ENCODE measurements around the gene TRMT10A. TPM values are rescaled to one million over a fixed set of nuclear protein-coding genes. Genes with fewer than 3 reads are reported as not detected.
"Not testable (repeated sequence)": the region's sequence is repeated elsewhere in the genome, so short reads cannot be mapped to it uniquely, and the experiment has no call there.

Gene TRMT10A
- total RNA-seq, 1 experiment from 2014 or later: 6.1 TPM

DNA sequence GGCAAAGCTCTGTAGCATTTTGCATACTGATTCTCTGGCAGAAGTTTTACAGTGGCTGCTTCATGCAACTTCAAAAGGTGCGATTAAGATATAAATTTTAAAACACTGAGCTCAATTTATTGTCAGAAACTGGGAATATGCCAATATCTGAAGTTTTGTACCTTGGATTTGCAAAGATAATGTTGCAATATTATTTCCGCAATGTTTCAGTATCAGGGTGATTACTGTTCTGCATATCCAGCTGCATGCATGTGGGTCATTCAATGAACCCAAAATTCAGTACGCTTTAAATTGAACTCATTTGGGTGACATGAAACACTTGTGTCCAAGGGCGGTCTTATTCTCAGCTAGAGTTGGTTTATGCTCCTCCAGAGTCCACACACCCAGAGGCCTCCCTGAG lies 26.2 kb downstream of the TRMT10A start:
- no TSS peak for BruUV-seq (replicated peaks)
- Histone ChIP-seq H3K4me2 (no peak overlapping the region), H3K4me1 (replicated peaks; ENCODE audit: insufficient read depth) (no peaks in the 10 kb centered on the region), H3K79me2 (ENCODE audit: low read depth) (no peaks in the 10 kb centered on the region), H3K4me3 (no peak overlapping the region), H3K36me3 (ENCODE audit: low read depth) (no peaks in the 10 kb centered on the region), H3F3A (ENCODE audit: insufficient read depth, low read depth) (no peaks in the 10 kb centered on the region), H4K20me1 (ENCODE audit: insufficient read depth) (no peaks in the 10 kb centered on the region), H3K27ac (no peak overlapping the region), H2AFZ (0 out of 2 replicates have a peak overlapping the region, but pooled peaks have one; percentile 29), H3K27me3 (ENCODE audit: insufficient read depth, low read depth) (no peaks in the 10 kb centered on the region), H3K9me3 (ENCODE audit: insufficient read depth, low read depth) (no peaks in the 10 kb centered on the region), H3K9me2 (ENCODE audit: insufficient read depth) (no peaks in the 10 kb centered on the region; the same call in 1 of the 2 replicates)
- TF ChIP-seq, protein P1, sequence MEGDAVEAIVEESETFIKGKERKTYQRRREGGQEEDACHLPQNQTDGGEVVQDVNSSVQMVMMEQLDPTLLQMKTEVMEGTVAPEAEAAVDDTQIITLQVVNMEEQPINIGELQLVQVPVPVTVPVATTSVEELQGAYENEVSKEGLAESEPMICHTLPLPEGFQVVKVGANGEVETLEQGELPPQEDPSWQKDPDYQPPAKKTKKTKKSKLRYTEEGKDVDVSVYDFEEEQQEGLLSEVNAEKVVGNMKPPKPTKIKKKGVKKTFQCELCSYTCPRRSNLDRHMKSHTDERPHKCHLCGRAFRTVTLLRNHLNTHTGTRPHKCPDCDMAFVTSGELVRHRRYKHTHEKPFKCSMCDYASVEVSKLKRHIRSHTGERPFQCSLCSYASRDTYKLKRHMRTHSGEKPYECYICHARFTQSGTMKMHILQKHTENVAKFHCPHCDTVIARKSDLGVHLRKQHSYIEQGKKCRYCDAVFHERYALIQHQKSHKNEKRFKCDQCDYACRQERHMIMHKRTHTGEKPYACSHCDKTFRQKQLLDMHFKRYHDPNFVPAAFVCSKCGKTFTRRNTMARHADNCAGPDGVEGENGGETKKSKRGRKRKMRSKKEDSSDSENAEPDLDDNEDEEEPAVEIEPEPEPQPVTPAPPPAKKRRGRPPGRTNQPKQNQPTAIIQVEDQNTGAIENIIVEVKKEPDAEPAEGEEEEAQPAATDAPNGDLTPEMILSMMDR (conservative IDR thresholded peaks at IDR 0.05): no peak
- no peak for TF ChIP-seq EZH2 (IDR thresholded peaks at IDR 0.05; ENCODE audit: low read depth)
- ChIA-PET CTCF (no interaction called here), POLR2A (ENCODE audit: unreplicated experiment) (no interaction called here)
- DNase-seq: no peak
- intact Hi-C loops (cut with micrococcal nuclease; ENCODE audit: unreplicated experiment): no loop called here

DNA sequence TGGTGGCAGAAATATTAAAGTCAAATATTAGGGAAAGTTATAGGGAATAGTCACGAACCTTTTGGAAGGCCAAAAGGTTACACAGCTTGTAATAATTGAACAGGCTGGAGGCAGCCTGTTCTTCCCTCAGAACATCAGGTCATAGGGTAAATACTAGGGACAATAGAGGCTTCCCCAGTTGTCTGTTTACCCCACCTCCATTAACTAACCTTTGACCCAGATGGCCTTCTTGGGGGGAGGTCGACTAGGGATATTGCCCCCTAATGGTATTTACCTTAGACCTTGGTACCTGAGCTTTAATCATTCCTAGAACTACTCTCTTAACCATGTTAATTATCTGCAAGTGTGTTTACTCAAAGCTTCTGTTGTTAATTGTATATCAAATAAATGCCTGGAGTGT lies 27.0 kb downstream of the TRMT10A start:
- Histone ChIP-seq H2AFZ (no peak overlapping the region), H3K27ac (no peak overlapping the region), H3K9me2 (ENCODE audit: insufficient read depth) (no peaks in the 10 kb centered on the region; the same call in 1 of the 2 replicates), H3K79me2 (ENCODE audit: low read depth) (no peaks in the 10 kb centered on the region), H3K4me2 (no peak overlapping the region), H3F3A (ENCODE audit: insufficient read depth, low read depth) (no peaks in the 10 kb centered on the region), H3K9me3 (ENCODE audit: insufficient read depth, low read depth) (no peaks in the 10 kb centered on the region), H3K36me3 (ENCODE audit: low read depth) (no peaks in the 10 kb centered on the region), H3K4me3 (no peak overlapping the region), H4K20me1 (ENCODE audit: insufficient read depth) (no peaks in the 10 kb centered on the region), H3K27me3 (ENCODE audit: insufficient read depth, low read depth) (no peaks in the 10 kb centered on the region), H3K4me1 (replicated peaks; ENCODE audit: insufficient read depth) (no peaks in the 10 kb centered on the region)
- no TSS peak for BruUV-seq (replicated peaks)
- TF ChIP-seq, protein P1 (conservative IDR thresholded peaks at IDR 0.05): no peak
- TF ChIP-seq EZH2 (IDR thresholded peaks at IDR 0.05; ENCODE audit: low read depth): no peak
- CTCF ChIA-PET: no interaction called here
- POLR2A ChIA-PET (ENCODE audit: unreplicated experiment): no interaction called here
- no peak for DNase-seq
- intact Hi-C loops (cut with micrococcal nuclease; ENCODE audit: unreplicated experiment): no loop called here

DNA sequence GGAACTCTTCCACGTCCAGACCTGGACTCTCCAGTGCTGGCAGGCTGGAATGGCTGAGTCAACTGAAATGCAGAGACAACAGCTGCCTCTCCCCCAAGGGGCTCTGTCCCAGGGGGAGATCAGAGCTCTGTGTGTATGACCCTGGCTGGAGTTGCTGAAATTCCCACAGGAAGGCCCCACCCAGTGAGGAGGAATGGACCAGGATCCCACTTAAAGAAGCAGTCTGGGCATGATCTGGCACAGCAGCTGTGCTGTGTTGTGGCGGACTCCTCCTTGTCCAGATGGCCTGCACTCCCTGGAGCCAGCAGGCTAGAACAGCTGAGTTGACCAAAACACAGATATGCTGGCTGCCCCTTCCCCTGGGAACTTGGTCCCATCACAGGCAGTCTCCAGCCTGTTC lies 27.6 kb downstream of the TRMT10A start:
- ChIA-PET POLR2A (ENCODE audit: unreplicated experiment) (interaction anchor here (0.6 kb wide), 1 partner anchor 1635 kb away, joined by 7 read pairs; no protein-coding TSS in a partner anchor), CTCF (no interaction called here)
- H4K20me1 ChIP-seq (ENCODE audit: insufficient read depth): no peaks in the 10 kb centered on the region
- no peaks in the 10 kb centered on the region; the same call in 1 of the 2 replicates for H3K9me2 ChIP-seq (ENCODE audit: insufficient read depth)
- H3K36me3 ChIP-seq (ENCODE audit: low read depth): no peaks in the 10 kb centered on the region
- no peak overlapping the region for H3K27ac ChIP-seq
- intact Hi-C loops (cut with micrococcal nuclease; ENCODE audit: unreplicated experiment): no loop called here
- no peaks in the 10 kb centered on the region for H3K4me1 ChIP-seq (replicated peaks; ENCODE audit: insufficient read depth)
- no peaks in the 10 kb centered on the region for H3F3A ChIP-seq (ENCODE audit: insufficient read depth, low read depth)
- TF ChIP-seq, protein P1 (conservative IDR thresholded peaks at IDR 0.05): no peak
- no peak for TF ChIP-seq EZH2 (IDR thresholded peaks at IDR 0.05; ENCODE audit: low read depth)
- H3K4me2 ChIP-seq: no peak overlapping the region
- no peaks in the 10 kb centered on the region for H3K9me3 ChIP-seq (ENCODE audit: insufficient read depth, low read depth)
- no peak for DNase-seq
- H3K79me2 ChIP-seq (ENCODE audit: low read depth): no peaks in the 10 kb centered on the region
- no peak overlapping the region for H3K4me3 ChIP-seq
- H3K27me3 ChIP-seq (ENCODE audit: insufficient read depth, low read depth): no peaks in the 10 kb centered on the region
- H2AFZ ChIP-seq: no peak overlapping the region
- no TSS peak for BruUV-seq (replicated peaks)

DNA sequence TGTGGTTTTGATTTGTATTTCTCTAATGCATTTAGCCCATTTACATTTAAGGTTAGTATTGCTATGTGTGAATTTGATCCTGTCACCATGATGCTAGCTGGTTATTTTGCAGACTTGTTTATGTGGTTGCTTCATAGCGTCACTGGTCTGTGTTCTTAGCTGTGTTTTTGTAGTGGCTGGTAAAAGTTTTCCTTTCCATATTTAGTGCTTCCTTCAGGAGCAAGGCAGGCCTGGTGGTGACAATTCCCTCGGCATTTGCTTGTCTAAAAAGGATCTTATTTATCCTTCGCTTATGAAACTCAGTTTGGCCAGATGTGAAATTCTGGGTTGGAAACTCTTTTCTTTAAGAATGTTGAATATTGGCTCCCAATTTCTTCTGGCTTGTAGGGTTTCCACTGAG lies 29.1 kb downstream of the TRMT10A start:
- H3K9me2 ChIP-seq (ENCODE audit: insufficient read depth); H4K20me1 ChIP-seq (ENCODE audit: insufficient read depth); DNase-seq; H3F3A ChIP-seq (ENCODE audit: insufficient read depth, low read depth); POLR2A ChIA-PET (ENCODE audit: unreplicated experiment); intact Hi-C loops (cut with micrococcal nuclease; ENCODE audit: unreplicated experiment); H2AFZ ChIP-seq; H3K36me3 ChIP-seq (ENCODE audit: low read depth); H3K4me3 ChIP-seq; H3K27ac ChIP-seq; H3K27me3 ChIP-seq (ENCODE audit: insufficient read depth, low read depth); H3K9me3 ChIP-seq (ENCODE audit: insufficient read depth, low read depth); BruUV-seq (replicated peaks); H3K4me1 ChIP-seq (replicated peaks; ENCODE audit: insufficient read depth); H3K79me2 ChIP-seq (ENCODE audit: low read depth); H3K4me2 ChIP-seq; CTCF ChIA-PET: not testable (repeated sequence)

Measured in PC-9 (cell line).